HG02970 (cell line): Measurements from ENCODE around the gene EZR.

Experiments used
- ATAC-seq: cut with Tn5 transposase; IDR thresholded peaks from one replicate; pipeline ENCODE4 v1.9.1; 2021; ENCODE audit warnings: mild to moderate bottlenecking, moderate library complexity, moderate number of reproducible peaks; ENCODE audit not compliant: unreplicated experiment, low FRiP score

EZR gene

GRCh38 chr6:158764926-158765325 is 54.2 kb downstream of the EZR start:
- no peak for ATAC-seq

GRCh38 chr6:158764183-158764849 is 54.9 kb downstream of the EZR start:
- ATAC-seq, result no peak

- ATAC-seq, result no peak
Measured at GRCh38 chr6:158763434-158764182, 55.6 kb downstream of the EZR start.

GRCh38 chr6:158762787-158763433 is 56.3 kb downstream of the EZR start:
- ATAC-seq, result no peak

- no peak for ATAC-seq
Measured at GRCh38 chr6:158761746-158762145, 57.4 kb downstream of the EZR start.

- no peak for ATAC-seq
Measured at GRCh38 chr6:158760618-158761250, 58.4 kb downstream of the EZR start.

- no peak for ATAC-seq
Measured at GRCh38 chr6:158759966-158760617, 59.1 kb downstream of the EZR start.

- ATAC-seq, result no peak
Measured at GRCh38 chr6:158758941-158759479, 60.2 kb downstream of the EZR start.

- no peak for ATAC-seq
Measured at GRCh38 chr6:158758451-158758860, 60.7 kb downstream of the EZR start.

GRCh38 chr6:158757753-158758090 is 61.4 kb downstream of the EZR start:
- ATAC-seq, result no peak

GRCh38 chr6:158756977-158757752 is 62.0 kb downstream of the EZR start:
- no peak for ATAC-seq

GRCh38 chr6:158756126-158756525 is 63.0 kb downstream of the EZR start:
- ATAC-seq, result no peak

GRCh38 chr6:158755636-158756035 is 63.5 kb downstream of the EZR start:
- ATAC-seq, result no peak

GRCh38 chr6:158754738-158755137 is 64.4 kb downstream of the EZR start:
- ATAC-seq, result no peak

- ATAC-seq, result no peak
Measured at GRCh38 chr6:158753811-158754210, 65.4 kb downstream of the EZR start.

GRCh38 chr6:158752613-158753012 is 66.6 kb downstream of the EZR start:
- ATAC-seq, result no peak

GRCh38 chr6:158751921-158752320 is 67.2 kb downstream of the EZR start:
- no peak for ATAC-seq

- ATAC-seq, result no peak
Measured at GRCh38 chr6:158751224-158751623, 67.9 kb downstream of the EZR start.

GRCh38 chr6:158744986-158745430 is 74.2 kb downstream of the EZR start:
- ATAC-seq, result no peak
